ENCODE results near the gene SHISA9.

SHISA9 gene

DNA sequence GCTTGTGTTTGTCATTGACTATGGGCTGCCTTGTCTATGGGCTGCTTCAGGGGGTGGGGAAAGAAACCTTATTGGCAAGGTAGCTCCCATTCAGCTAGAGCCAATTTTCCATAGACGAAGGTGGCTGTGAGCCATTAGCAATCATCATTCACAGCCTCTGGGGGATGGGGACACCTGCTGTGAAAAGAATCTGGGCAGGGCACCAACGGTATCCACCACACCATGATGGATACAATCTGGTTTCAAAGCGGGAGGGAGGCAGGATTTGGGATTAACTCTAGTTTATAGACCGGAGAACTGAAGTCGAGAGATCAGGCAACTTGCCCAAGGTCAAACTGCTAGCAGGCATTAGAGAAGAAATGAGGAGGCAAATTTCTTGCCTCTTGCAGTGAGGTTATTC is 182.3 kb downstream of the SHISA9 start:
- DNase-seq: no peak

DNA sequence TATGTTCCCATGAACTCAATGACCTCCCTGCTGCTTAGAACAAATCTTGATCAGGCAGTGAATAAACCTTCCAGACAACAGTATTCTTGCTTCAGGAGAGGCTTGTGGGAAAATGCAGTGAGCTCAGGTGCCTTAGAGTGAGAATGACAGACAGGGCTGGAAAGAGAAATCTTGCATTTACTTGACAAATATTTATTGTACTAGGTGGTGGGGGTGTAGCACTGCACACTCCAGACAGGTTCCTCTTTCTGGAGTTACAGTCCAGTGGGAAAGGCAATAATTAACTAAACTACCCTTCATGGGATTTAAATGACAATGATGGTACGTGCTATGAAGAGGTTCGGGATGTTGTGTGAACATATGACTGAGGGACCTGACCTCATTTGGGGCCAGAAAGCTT is 182.9 kb downstream of the SHISA9 start:
- DNase-seq: no peak

DNA sequence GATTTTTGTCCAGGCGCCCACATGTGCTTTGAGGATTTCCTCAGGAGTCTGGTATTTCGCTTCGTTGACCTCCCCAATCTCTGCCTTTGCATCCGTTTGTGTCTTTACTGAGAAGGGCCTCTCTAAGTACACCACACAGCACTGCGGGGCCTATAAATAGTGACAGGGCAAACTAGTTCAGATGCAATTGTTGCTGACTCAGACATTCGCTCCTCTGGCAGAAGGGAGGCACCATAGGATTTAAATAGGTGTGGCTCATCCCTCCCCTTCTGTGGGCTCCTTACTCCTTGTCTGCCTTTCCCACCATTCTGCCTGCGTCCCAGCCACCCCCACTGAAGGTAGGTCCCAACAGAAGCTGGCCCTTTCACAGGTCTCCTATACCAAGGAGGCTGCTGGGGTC is 192.3 kb downstream of the SHISA9 start:
- no peak for DNase-seq

DNA sequence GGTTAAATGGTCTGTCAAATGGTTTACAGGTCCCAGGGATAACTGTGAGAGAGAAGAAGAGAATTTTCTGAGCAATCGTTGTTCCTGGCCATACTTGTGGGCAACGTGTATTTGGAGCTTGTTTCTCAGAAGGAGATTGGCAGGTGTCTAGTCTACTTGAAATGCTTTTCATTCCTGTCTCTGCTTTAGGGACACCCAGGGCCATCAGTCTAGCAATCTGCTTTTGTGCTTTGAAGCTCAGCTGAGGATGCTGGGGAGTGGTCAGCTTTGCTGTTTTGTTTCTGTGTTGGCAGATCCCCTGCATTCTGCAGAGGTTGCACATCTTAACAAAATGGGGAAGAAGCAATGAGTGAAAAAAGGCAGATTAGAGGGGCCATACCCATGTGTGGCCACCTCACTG is 193.7 kb downstream of the SHISA9 start:
- DNase-seq: no peak

DNA sequence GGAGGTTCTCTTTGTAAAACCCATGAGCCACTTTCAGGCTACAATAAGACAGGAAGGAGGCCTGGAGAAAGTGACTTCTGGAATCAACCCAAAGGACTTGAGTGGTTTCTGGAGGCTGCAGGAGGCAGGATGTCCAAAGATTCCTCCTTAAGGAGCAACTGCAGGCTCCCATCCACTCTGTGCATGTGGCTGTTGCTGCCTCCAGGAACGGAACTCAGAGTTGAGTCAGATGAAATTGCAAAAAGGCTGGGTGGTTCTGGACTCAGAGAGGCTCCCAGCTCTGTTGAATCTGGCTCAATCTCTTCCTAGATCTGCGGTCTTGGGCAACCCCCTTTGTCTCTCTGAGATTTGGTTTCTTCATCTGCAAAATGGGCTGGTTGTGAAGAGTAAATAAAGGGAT is 197.1 kb downstream of the SHISA9 start:
- DNase-seq: no peak

DNA sequence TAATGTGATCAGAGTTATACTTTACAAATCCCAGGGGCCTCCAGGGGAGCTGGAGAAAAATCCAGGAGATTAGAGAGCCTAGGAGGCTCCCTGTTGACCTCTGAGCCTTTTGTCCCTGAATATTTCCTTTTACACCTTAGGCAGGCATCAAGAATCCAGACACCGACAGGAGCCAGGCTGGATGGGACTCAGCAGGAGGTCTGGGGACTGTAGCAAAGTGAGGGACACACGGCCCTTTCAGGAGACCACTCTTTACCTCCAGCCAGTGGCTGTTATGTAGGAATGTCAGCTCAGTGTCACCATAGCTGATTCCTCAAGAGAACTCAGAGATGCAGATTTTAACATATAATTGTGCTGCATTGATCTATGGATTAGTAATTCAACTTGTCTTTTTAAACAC is 198.4 kb downstream of the SHISA9 start:
- DNase-seq: no peak

DNA sequence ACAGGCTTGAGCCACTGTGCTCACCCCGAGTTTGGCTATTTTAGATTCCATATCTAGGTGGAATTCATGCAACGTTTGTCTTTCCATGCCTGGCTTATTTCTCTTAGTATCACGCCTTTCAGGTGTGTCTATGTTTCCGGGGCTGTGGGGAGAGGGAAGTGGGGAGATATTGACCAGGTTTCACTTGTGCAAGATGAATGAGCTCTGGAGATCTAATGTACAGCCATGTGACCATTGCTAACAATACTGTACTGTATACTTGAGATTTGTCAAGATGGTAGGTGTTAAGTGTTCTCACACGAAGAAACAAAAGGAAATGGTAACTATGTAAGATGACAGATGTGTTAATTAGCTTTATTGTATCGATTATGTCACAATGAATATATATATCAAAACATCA is 199.6 kb downstream of the SHISA9 start:
- no peak for DNase-seq

DNA sequence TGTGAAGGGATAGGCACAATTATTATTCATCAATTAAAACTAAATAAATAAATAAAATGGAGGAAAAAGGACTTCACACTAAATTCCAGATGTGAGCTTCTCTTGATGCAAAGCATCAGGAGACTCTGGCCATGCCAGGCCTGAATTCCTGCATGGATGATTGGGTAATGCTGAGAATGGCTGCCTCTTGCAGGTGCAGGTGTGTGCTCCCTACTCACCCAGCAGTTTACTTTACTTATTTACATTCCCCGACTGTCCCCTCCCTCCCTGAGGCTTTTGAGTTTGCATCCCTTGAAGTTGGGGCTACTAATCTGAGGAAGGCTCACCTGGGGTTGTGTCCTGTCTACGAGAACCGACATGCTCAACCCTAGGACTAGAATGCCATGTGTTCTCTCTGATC is 200.4 kb downstream of the SHISA9 start:
- DNase-seq: no peak

DNA sequence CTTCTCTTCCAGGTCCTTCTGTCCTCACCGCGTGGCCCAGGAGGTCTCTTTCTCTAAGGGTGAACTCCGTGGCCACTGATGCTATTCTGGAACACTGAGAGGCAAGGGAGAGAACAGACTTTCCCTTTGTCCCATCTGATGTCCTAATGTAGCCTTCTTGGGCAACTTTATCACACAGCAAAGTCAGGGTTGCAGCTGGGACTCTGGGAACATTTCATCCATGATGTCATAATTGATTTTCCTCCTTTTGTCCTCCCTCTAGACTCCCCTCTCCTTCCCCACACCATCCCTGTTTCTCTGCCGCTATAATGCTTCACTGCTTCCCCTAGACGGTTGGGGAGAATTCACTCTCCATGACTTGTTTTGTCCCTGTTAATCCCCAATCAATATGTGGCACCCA is 201.0 kb downstream of the SHISA9 start:
- no peak for DNase-seq

DNA sequence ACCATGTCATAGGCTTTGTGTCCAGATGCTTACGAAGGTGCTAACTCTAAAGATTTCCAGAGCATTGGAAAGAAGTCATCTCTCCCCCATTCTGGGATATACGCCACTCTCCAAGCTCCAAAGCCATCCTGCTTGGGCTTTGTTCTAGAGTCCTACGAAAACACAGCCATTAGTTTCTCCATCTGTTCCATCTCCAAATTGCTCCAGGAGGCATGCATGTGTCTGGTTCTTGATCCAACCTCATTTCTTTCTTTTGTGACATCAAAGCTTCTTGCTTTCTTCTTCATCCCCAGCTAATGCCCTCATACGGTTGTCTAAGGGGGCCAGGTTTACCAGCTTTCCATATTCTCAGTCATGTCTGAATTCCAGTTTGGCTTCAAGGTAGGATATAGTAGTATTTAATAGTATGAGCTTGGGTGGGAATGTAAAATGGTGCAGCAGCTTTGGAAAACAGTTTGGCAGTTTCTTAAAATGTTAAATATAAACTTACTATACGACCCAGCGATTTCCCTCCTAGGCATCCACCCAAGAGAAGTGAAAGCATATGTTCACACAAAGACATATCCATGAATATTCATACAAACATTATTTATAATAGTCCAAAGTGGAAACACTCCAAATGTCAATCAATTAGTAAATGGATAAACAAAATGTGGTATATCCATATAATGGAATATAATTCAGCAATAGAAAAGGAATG is 202.6 kb downstream of the SHISA9 start:
- DNase-seq: no peak

DNA sequence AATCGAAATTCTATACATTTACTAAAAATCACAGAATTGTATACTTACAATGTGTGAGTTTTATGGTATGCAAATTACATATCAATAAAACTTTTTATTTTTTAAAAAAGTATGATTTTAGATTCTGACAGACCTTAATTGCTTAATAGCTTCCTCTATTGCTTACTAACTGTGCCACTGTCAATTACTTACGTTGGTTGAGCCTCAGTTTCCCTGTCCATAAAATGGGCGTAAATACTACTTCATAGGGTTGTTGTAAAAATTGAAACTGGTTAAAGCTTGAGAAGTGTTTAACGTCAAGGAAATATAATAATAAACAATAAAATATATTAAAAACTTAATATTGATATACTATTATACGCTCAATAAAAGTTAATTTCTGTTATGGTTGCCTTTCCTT is 203.4 kb downstream of the SHISA9 start:
- DNase-seq: no peak

DNA sequence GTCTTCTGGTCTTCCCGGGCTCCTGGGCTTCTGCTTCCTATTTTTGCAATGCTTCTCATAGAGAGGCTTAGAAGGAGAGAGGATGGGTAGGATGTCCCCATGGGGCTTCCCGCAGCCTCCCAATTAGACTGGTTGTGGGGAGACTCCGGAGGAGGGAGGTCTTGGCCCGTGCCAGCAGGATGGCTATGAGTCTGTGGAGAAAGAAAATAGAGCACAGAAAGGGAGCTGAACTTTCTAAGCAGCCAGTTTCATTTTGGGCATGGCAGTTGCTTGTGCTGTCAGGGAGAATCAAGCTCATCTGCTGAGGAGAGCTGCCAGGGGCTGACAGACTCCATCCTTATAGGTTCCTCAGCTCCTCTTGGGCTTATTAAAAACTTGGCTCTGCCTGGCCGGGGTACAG is 204.0 kb downstream of the SHISA9 start:
- no peak for DNase-seq

DNA sequence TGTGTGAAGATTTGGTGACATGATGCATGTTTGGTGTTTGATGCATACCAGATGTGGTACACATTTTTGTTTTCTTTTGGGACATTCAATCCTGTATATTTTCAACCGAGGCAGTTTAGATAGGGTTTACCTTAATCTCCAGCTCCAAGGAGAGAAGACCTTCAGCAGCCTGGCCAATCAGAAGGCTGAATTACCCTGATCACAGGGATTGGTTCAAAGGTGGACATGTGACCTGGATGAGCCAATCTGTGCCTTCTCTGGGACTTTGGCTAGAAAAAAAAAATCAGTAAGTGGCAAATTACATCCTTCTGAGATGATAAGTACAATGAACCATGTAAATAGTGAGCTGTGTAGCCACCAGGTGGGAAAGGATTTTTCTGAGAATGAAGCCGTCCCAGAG is 205.1 kb downstream of the SHISA9 start:
- no peak for DNase-seq

DNA sequence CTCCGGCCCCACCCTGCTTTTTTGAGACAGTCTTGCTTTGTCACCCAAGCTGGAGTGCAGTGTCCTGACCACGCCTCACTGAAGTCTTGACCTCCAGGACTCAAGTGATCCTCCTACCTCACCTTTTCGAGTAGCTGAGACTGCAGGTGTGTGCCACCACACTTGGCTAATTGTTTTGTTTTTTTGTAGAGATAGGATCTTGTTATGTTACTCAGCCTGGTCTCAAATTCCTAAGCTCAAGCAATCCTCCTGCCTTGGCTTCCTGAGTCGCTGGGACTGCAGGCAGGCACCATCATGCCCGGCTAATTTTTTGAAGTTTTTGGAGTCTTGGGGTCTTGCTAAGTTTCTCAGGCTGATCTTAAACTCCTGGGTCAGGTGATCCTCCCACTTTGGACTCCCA is 206.7 kb downstream of the SHISA9 start:
- DNase-seq: no peak

DNA sequence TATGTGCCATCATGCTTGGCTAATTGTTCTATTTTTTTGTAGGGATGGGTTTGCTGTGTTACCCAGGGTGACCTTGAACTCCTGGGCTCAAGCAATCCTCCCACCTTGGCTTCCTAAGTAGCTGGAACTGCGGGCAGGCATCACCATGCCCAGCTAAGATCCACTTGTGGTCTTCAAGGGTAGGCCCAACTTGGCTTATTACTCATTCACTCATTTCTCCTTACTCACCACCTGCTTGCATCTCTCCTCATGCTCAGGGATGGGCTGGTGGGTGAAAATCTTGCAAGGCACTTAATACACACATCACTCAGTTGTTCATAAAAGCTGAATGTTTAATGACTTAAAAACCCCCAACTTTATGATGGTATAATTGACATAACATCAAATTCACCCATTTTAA is 207.8 kb downstream of the SHISA9 start:
- no peak for DNase-seq

DNA sequence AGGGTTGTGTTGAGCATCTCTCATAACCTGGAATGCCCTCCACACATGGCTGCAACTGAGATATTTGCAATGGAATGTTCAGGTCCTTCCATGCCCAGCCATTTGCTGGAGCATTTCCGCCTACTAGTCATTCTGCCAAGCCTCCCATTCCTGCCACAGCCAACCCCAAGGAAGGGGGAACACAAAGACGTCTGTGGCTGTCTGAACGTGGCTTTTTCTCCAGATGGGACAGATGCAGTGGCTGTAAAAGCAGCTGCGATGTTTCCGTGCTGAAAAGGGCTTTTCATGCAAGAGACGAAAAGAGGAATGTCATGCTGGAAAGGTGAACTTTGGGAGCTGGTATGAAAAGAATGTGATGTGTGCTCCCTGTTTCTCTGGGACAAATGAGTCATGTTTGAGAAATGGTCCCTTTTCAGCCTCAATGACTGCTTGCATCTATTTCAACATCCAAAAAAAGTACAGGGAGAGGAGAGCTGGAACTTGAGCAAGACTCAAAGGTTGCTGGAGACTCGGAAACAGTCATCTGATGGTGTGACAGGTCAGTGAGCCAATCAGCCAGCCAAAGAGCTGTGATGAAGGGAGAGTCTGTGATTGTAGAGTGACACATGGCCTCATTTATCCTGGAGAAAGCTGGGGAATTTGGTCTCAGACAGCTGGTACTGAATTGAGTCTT is 208.9 kb downstream of the SHISA9 start:
- DNase-seq: no peak

DNA sequence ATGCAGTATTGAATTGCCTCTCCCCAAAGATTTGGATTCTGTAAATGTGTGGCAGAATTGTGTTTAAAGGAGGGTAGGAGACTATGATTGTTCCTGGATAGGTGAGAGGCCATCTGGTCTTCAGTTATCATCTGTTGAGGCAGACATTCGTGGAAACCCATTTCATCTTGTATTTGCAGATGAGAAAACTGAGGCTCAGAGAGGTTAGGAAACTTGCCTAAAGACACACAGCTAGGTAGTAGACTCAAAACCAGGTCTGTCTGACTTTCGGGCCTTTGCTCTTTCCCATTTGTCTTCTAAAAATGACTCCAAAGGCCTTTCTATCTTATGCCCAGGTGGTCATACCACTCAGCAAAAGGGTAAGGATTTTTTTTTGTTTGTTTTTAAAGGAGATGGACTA is 210.3 kb downstream of the SHISA9 start:
- DNase-seq: no peak

DNA sequence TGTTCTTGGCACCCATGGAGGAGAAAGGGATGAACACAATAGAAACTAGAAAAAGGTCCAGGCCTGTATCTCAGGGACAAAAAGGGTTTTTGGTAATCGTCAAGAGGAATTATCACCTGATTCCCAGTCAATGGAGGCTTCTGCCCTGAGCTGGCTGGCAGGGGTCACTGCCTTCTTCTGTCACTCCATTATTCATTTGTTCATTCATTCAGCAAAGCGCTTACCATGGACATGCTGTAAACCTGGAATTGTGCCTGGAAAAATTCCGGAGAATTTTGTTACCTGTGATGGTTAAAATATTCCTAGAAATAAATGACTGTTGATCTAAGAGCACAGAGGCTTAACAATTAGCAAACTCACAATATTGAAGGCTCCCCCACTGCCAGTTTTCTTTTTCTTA is 212.3 kb downstream of the SHISA9 start:
- no peak for DNase-seq

DNA sequence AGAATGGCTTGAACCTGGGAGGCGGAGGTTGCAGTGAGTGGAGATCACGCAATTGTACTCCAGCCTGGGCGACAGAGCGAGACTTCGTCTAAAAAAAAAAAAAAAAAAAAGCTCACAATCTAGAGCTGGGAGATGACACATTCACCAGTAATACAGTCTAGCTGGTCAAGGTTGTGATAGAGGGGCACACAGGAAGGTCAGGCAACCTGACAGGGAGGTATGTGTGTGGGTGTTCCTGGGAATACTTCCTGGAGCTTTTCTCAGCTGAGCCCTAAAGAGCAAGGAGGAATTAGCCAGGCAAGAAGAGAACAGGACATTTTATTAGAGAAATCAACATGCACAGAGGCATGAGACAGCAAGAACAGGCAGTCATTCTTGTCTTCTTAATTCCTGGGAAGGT is 216.7 kb downstream of the SHISA9 start:
- no peak for DNase-seq

DNA sequence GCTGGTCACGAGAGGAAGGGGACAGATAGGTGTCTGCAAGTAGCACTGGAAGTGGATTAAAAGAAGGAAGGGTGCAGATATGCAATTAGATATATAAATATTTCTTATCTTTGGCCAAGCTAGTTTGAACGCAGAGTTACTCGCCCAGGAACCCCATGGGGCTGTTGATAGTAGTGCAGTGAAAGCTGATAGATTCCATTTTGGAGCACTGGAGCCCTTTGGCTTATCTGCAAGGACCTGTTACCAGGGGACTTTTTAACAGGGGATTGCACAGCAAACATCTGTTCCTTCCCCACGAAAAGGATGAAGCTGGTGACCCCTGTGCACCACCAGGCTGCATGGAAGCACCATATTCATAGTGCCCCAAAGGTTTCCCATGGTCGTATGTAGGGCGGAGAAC is 218.7 kb downstream of the SHISA9 start:
- DNase-seq: no peak

DNA sequence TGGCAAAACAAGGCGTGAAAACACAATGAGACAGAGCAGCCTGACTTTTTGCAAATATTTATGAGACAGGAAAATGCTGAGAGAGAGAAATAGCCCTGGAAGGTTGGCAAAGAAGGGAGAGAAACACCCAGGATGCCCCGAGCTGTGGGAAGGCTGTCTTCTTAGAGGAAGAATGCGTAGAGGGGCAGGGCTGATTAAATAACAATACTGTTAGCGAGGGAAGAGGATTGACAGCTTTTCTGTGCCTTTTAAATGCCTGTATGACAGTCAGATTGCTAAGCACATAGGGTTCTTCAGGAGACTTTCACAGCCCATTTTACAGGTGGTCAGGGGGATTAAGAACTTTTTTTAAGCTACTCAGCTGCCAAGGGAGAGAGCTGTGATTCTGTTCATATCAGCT is 219.2 kb downstream of the SHISA9 start:
- no peak for DNase-seq

DNA sequence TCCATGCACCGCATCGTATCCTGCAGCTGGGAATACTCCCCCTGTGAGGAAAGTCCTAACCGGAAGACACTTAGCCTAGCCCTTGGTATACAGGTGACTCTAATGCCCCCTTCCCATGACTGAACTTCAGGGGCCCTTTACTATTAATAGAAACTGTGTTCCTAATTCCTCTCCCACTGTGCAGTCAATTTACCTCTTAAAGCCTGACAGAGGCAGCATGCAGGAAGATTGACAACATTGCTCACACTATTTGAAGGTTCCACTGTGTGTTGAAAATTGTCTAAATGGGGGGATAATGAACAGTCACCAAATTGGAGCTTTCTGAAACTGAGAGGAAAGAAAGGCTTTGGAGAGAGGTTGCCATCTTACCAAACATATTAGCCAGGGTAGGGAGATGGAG is 222.6 kb downstream of the SHISA9 start:
- DNase-seq: no peak

DNA sequence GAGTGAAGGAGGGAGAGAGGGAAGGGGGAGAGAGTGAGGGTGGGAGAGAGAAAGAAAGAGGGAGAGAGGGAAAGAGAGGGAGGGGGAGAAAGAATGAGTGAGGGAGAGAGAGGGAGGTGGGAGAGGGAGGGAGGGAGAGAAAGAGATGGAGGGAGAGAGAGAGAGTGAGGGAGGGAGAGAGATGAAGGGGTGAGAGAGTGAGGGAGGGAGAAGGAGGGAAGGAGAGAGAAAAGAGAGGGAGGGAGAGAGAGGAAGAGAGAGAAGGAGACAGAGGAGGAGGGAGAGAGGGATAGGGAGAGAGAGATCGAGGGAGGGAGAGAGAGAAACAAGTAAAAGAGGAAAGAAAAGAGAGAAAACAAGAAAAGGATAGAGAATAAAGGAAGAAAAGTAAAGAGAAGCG is 225.7 kb downstream of the SHISA9 start:
- no peak for DNase-seq

DNA sequence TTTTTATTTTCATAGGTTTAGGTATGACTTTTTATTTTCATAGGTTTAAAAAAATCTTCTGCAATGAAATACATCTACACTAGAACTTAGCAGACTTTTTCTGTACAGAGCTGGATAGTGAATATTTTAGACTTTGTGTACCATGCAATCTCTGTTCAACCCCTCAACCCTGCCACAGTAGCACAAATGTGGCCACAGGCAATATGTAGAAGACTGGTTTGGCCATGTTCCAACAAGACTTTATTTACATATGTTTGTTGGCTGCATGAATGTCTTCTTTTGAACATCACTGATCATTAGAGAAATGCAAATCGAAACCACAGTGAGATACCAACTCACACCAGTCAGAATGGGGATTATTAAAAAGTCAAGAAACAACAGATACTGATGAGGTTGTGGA is 229.2 kb downstream of the SHISA9 start:
- DNase-seq: no peak

DNA sequence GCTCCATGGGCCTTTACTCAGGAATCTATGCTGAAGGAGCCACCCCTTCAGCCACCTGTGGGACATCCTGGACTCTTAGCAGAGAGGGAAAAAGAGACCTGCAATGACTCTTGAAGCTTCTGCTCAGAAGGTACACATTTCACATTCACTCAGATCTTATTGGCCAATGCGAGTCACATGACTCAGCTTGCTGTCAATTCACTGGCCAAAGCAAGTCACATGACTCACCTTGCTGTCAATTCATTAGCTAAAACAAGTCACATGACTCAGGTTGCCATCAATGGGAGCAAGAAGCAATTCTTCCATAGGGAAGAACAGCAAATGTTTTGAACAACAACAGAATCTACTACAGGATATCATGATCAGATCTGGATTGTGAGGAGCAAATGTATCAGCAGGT is 233.4 kb downstream of the SHISA9 start:
- DNase-seq: no peak
